H1 (cell line): ENCODE results near the gene ATP8B2.
A peak's percentile ranks its signal among the peaks of the same experiment; 100 is the strongest.

Experiments used
- EZH2 ChIP-seq: fragments of 200-600 bp; sonication (generic); IDR thresholded peaks from 2 replicates; pipeline ENCODE4 v1.7.1; 2012; ENCODE audit warnings: low read depth, mild to moderate bottlenecking, moderate library complexity, low read length, inconsistent platforms; ENCODE audit not compliant: severe bottlenecking
- TF ChIP-seq, protein P1 (sequence below), 3 experiments: IDR thresholded peaks; 1 replicate in 2 of 3; 2 replicates in 1 of 3; pipeline versions ENCODE4 v1.5.1 to v1.6.1; 2011; ENCODE audit warnings: low read length in 3 of 3, mild to moderate bottlenecking in 3 of 3, inconsistent platforms in 2 of 3, low read depth in 1 of 3, moderate library complexity in 1 of 3; ENCODE audit not compliant: insufficient read depth in 1 of 3; ENCODE audit errors: control extremely low read depth in 1 of 3

DNA sequence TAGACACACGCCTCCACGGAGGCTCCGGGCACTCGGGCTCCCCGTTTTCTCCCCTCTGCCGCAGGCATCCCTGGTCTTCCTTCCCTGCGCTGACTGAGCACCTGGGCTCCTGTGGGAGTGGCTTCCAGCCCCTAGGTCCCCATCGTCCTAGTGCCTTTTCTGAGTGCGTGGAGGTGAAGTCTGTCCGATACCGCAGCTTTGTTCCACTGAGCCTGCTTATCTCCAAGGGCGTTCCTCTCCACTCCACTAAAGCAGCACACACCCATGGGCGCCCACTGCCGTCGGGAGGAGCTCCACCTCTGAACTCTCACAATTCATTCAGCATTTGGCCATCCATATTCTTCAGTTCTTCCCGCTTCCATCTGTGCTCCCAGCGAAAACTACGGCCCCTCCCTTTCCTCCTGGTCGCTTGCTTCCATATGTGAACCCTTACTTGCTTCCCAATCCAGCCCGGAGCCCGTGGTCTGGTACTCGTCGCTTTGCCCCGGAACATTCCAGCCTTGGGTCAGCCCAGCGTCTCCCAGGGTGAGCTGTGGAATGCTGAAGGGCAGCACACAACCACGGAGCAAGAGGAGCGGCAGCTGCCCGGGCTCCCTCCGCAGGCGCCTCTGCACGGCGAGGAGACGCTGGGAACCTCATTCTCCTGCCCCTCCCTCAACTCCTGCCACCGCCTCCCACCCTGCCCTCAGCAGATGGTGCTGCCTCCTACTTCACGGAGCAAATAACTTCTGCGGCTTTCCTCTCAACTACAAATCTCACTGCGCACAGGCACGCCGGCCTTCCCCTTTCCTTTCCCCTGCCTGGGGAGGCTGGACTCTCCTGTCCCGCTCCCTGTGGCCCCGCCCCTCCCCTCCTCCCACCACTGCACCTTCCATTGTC is 27.5 kb downstream of the ATP8B2 start:
- TF ChIP-seq, protein P1, sequence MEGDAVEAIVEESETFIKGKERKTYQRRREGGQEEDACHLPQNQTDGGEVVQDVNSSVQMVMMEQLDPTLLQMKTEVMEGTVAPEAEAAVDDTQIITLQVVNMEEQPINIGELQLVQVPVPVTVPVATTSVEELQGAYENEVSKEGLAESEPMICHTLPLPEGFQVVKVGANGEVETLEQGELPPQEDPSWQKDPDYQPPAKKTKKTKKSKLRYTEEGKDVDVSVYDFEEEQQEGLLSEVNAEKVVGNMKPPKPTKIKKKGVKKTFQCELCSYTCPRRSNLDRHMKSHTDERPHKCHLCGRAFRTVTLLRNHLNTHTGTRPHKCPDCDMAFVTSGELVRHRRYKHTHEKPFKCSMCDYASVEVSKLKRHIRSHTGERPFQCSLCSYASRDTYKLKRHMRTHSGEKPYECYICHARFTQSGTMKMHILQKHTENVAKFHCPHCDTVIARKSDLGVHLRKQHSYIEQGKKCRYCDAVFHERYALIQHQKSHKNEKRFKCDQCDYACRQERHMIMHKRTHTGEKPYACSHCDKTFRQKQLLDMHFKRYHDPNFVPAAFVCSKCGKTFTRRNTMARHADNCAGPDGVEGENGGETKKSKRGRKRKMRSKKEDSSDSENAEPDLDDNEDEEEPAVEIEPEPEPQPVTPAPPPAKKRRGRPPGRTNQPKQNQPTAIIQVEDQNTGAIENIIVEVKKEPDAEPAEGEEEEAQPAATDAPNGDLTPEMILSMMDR (IDR thresholded peaks at IDR 0.05; ENCODE audit: control extremely low read depth in 1 of 3, insufficient read depth in 1 of 3, low read depth in 1 of 3, low read length in 3 of 3): peak in 1 of 3 experiments; percentile 0; a peak in 1 of 4 replicates
- no peak for TF ChIP-seq EZH2
